IMR-90 (cell line): ENCODE results near the gene ITIH2.

Experiments used
- BHLHE40 ChIP-seq: fragments of 150-350 bp; IDR thresholded peaks from 2 replicates; pipeline ENCODE4 v1.6.1; 2016; ENCODE audit warnings: mild to moderate bottlenecking, low read depth, low read length
- CEBPB ChIP-seq: IDR thresholded peaks from 2 replicates; pipeline ENCODE4 v1.6.1; 2012; ENCODE audit warnings: low read depth, low read length, improper control_type of control experiment
- POLR2A ChIP-seq: IDR thresholded peaks from 2 replicates; pipeline ENCODE4 v1.6.1; 2012; ENCODE audit warnings: mild to moderate bottlenecking, low read depth, low read length
- RAD21 ChIP-seq: IDR thresholded peaks from 2 replicates; pipeline ENCODE4 v1.6.1; 2012; ENCODE audit warnings: low read length, improper control_type of control experiment
- RCOR1 ChIP-seq: IDR thresholded peaks from 2 replicates; pipeline ENCODE4 v1.6.1; 2012; ENCODE audit warnings: mild to moderate bottlenecking, low read length, improper control_type of control experiment; ENCODE audit not compliant: insufficient replicate concordance
- USF2 ChIP-seq: fragments of 150-350 bp; IDR thresholded peaks from 2 replicates; pipeline ENCODE4 v1.6.1; 2017; ENCODE audit warnings: mild to moderate bottlenecking, antibody characterized with exemption, low read length, low read depth

GRCh38 chr10:7707102-7707501 lies 4.0 kb downstream of the ITIH2 start:
- TF ChIP-seq POLR2A (no peak), BHLHE40 (no peak), RCOR1 (no peak), CEBPB (no peak), RAD21 (no peak), USF2 (no peak)
